ENCODE data around the gene CRADD. TPM values are rescaled to one million over a fixed set of nuclear protein-coding genes. Genes with fewer than 3 reads are reported as not detected.
"Not testable (repeated sequence)": the region's sequence is repeated elsewhere in the genome, so short reads cannot be mapped to it uniquely, and the experiment has no call there.

Gene CRADD
- 14.3 and 18.8 TPM in 2 replicates for total RNA-seq (2014; rRNA removed; shearing (Covaris generic))

- Histone ChIP-seq H3K4me3 (peak within 1 kb of the TSS; percentile 57), H3K9me3 (replicated peaks) (no peaks in the 10 kb centered on the region), H3K27me3 (replicated peaks) (no peaks in the 10 kb centered on the region), H3K4me1 (replicated peaks) (peaks cover 16% of the 10 kb centered on the region), H3K27ac (peak within 1 kb of the TSS; percentile 96), H3K36me3 (no peaks in the 10 kb centered on the region; the same call in 1 of the 2 replicates)
- DNase-seq (ENCODE audit: low read depth in 1 of 2, low spot score in 2 of 2), result peak; percentile 86 to 93
These were observed at the start of gene CRADD for GRCh38 chr12:93677195-93678064. Gene CRADD (plus strand): TSS chr12:93677375.

GRCh38 chr12:93632383-93632782 lies 44.8 kb upstream of the CRADD start:
- Histone ChIP-seq H3K9me3 (replicated peaks) (0 out of 2 replicates have a peak, but pooled peaks cover 2% of the 10 kb centered on the region), H3K4me3 (no peak overlapping the region), H3K27ac (no peak overlapping the region), H3K27me3 (replicated peaks) (no peaks in the 10 kb centered on the region), H3K36me3 (no peaks in the 10 kb centered on the region), H3K4me1 (replicated peaks) (no peaks in the 10 kb centered on the region)
- DNase-seq (ENCODE audit: low read depth in 1 of 2, low spot score in 2 of 2), result no peak

- Histone ChIP-seq H3K27ac (no peak overlapping the region), H3K4me3 (no peak overlapping the region)
These were observed 42.8 kb upstream of the CRADD start for GRCh38 chr12:93634416-93634815.

DNA sequence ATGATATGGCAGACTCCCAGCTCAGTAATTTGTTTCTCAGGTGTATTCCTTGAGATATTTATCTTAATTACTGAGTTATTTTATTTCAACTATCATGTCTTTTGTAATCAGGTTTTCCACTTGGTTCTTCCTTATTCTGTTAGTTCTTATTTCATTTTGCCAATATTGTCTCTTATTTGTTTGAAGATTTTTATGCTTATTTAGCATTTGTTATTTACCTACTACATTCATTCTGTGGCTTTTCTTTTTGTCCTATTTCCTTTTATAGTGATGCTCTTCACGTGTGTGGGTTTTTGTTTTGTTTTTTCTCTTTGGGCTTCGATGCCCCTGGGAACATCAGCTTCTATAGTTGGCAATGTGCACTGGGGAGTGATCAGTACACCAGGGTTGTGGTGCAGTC lies 40.5 kb upstream of the CRADD start:
- no peak overlapping the region for H3K27ac ChIP-seq
- DNase-seq (ENCODE audit: low read depth in 1 of 2, low spot score in 2 of 2), result no peak

More at GRCh38 chr12:93634416-93634815, 42.8 kb upstream of the CRADD start:
- Histone ChIP-seq H3K27me3 (replicated peaks) (no peaks in the 10 kb centered on the region), H3K36me3 (no peaks in the 10 kb centered on the region), H3K9me3 (replicated peaks) (0 out of 2 replicates have a peak, but pooled peaks cover 2% of the 10 kb centered on the region), H3K4me1 (replicated peaks) (peaks cover 4% of the 10 kb centered on the region; the same call in 1 of the 2 replicates)
- no peak for DNase-seq (ENCODE audit: low read depth in 1 of 2, low spot score in 2 of 2)

DNA sequence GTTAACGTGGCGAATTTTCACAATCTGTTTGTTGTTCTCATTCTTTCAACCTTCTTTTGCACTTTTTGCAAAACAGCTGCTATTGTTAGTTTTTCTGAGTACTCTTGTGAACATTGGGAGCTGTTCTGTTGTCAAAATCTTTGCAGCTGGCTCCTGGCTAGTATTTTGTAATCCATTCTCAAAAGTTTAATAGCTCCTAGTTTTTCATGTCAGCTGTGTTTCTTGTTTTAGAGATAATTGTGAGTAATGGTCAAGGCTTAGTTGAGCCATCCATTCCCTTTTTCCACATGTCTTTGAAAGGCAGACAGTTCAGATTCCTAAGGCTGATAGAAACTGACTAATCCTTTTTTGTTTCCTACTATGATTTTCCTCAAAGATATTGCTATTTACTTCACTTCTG lies 39.1 kb upstream of the CRADD start:
- H3K36me3 ChIP-seq, result no peaks in the 10 kb centered on the region
- no peak for DNase-seq (ENCODE audit: low read depth in 1 of 2, low spot score in 2 of 2)
- no peaks in the 10 kb centered on the region for H3K9me3 ChIP-seq (replicated peaks)
- no peak overlapping the region for H3K4me3 ChIP-seq
- no peak overlapping the region for H3K27ac ChIP-seq
- H3K27me3 ChIP-seq (replicated peaks), result no peaks in the 10 kb centered on the region
- peaks cover 4% of the 10 kb centered on the region; the same call in 1 of the 2 replicates for H3K4me1 ChIP-seq (replicated peaks)

More for the DNA sequence above, 40.5 kb upstream of the CRADD start:
- peaks cover 4% of the 10 kb centered on the region; the same call in 1 of the 2 replicates for H3K4me1 ChIP-seq (replicated peaks)
- no peaks in the 10 kb centered on the region for H3K36me3 ChIP-seq
- no peak overlapping the region for H3K4me3 ChIP-seq
- 0 out of 2 replicates have a peak, but pooled peaks cover 2% of the 10 kb centered on the region for H3K9me3 ChIP-seq (replicated peaks)
- H3K27me3 ChIP-seq (replicated peaks), result no peaks in the 10 kb centered on the region

DNA sequence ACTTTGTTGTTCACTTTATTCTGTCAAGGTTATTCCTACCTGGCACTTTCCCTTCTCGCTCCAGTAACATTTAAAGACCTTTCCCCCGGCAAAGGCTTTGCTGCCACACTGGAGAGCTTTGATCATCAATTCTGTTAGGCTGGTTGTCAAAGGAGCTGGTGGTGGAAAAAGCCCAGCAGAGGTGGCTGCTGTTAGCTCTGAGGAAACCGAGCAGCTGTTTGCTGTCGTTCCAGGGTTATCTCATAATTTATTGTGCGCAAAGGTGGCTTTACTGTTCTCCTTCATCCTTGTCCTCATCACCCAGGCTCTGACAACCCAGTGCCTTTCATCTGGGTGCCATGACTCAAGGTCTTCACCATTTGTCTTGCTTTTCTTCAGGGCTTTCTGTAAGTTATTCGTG lies 38.2 kb upstream of the CRADD start:
- no peak for DNase-seq (ENCODE audit: low read depth in 1 of 2, low spot score in 2 of 2)
- no peaks in the 10 kb centered on the region for H3K36me3 ChIP-seq
- H3K4me1 ChIP-seq (replicated peaks), result peaks cover 4% of the 10 kb centered on the region; the same call in 1 of the 2 replicates
- no peak overlapping the region for H3K4me3 ChIP-seq
- no peaks in the 10 kb centered on the region for H3K27me3 ChIP-seq (replicated peaks)
- H3K9me3 ChIP-seq (replicated peaks), result no peaks in the 10 kb centered on the region
- no peak overlapping the region for H3K27ac ChIP-seq

DNA sequence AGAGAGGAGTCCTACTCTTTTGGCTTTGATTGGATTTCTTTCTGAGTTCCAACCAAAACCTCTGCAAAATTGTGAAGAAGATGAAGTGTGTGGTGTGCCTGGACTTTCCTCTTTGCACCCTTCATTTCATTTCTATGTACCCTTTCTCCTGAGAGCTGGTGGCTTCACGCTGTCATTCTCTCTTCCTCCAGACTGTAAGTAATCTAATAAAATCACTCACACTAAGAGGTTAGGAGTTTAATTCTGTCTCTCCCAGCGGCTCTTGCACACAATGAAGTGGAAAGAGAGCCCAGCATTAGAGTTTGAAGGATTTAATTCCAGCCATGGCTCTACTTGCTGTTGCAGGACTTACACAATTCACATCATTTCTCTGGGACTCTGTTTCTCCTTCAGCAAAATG lies 37.8 kb upstream of the CRADD start:
- Histone ChIP-seq H3K27ac (no peak overlapping the region), H3K4me3 (no peak overlapping the region), H3K4me1 (replicated peaks) (peaks cover 4% of the 10 kb centered on the region; the same call in 1 of the 2 replicates), H3K27me3 (replicated peaks) (no peaks in the 10 kb centered on the region), H3K9me3 (replicated peaks) (no peaks in the 10 kb centered on the region), H3K36me3 (no peaks in the 10 kb centered on the region)
- no peak for DNase-seq (ENCODE audit: low read depth in 1 of 2, low spot score in 2 of 2)

DNA sequence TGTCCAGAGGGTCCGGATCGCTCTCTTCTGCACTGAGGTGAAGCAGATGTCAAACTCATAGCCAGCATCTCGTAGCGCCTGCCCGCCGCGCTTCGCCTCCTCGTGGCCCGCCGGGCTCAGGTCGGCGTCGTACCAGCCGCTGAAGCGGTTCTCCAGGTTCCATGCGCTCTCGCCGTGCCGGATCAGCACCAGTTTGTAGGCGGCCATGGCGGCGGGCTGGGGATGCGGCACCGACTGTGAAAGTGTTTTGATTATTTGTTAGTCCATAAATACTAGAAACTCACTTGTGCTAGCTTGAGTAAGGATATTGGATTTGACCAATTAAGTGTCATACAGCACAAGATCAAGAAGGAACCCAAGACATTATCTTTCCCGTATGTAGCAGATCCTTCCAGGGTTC lies 35.8 kb upstream of the CRADD start:
- not testable (repeated sequence) for H3K27ac ChIP-seq; H3K4me3 ChIP-seq; H3K9me3 ChIP-seq (replicated peaks); H3K36me3 ChIP-seq; H3K4me1 ChIP-seq (replicated peaks); DNase-seq (ENCODE audit: low read depth in 1 of 2, low spot score in 2 of 2); H3K27me3 ChIP-seq (replicated peaks)

DNA sequence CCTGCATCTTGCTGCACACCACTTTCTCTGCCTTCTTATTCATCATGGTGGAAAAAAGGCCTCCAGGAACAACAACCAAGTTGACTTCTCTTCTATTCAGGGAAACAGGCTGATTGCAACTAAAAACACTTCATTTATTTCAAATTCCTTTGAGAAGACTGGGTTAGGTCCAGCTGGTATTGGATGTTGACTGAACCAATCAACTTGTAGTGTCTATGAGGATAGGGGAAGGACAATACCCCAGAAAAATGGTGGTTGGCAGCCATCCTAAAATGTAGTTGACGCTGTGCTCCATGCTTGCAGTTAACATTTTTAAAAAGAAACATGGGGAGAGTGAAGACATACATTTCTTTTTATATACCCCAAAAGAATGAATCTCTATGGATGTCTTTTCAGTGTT lies 34.4 kb upstream of the CRADD start:
- H3K9me3 ChIP-seq (replicated peaks), result no peaks in the 10 kb centered on the region
- H3K4me3 ChIP-seq, result no peak overlapping the region
- no peak for DNase-seq (ENCODE audit: low read depth in 1 of 2, low spot score in 2 of 2)

GRCh38 chr12:93645702-93646101 lies 31.5 kb upstream of the CRADD start:
- Histone ChIP-seq H3K4me3 (no peak overlapping the region), H3K36me3 (no peaks in the 10 kb centered on the region), H3K4me1 (replicated peaks) (no peaks in the 10 kb centered on the region), H3K27ac (no peak overlapping the region), H3K27me3 (replicated peaks) (no peaks in the 10 kb centered on the region), H3K9me3 (replicated peaks) (no peaks in the 10 kb centered on the region)
- peak in 1 of 2 experiments; percentile 27 for DNase-seq (ENCODE audit: low read depth in 1 of 2, low spot score in 2 of 2)

More for the DNA sequence above, 34.4 kb upstream of the CRADD start:
- no peak overlapping the region for H3K27ac ChIP-seq
- no peaks in the 10 kb centered on the region for H3K36me3 ChIP-seq
- H3K4me1 ChIP-seq (replicated peaks), result peaks cover 4% of the 10 kb centered on the region; the same call in 1 of the 2 replicates
- H3K27me3 ChIP-seq (replicated peaks), result no peaks in the 10 kb centered on the region

GRCh38 chr12:93650626-93651025 lies 26.5 kb upstream of the CRADD start:
- H3K4me3 ChIP-seq, result no peak overlapping the region
- no peaks in the 10 kb centered on the region for H3K9me3 ChIP-seq (replicated peaks)
- H3K27me3 ChIP-seq (replicated peaks), result no peaks in the 10 kb centered on the region
- H3K4me1 ChIP-seq (replicated peaks), result no peaks in the 10 kb centered on the region
- no peaks in the 10 kb centered on the region for H3K36me3 ChIP-seq
- no peak overlapping the region for H3K27ac ChIP-seq
- no peak for DNase-seq (ENCODE audit: low read depth in 1 of 2, low spot score in 2 of 2)

- no peak for DNase-seq (ENCODE audit: low read depth in 1 of 2, low spot score in 2 of 2)
- H3K27me3 ChIP-seq (replicated peaks), result no peaks in the 10 kb centered on the region
- no peak overlapping the region for H3K27ac ChIP-seq
- no peak overlapping the region for H3K4me3 ChIP-seq
- no peaks in the 10 kb centered on the region for H3K9me3 ChIP-seq (replicated peaks)
- no peaks in the 10 kb centered on the region for H3K36me3 ChIP-seq
- H3K4me1 ChIP-seq (replicated peaks), result no peaks in the 10 kb centered on the region
These were observed 24.1 kb upstream of the CRADD start for GRCh38 chr12:93653079-93653478.

DNA sequence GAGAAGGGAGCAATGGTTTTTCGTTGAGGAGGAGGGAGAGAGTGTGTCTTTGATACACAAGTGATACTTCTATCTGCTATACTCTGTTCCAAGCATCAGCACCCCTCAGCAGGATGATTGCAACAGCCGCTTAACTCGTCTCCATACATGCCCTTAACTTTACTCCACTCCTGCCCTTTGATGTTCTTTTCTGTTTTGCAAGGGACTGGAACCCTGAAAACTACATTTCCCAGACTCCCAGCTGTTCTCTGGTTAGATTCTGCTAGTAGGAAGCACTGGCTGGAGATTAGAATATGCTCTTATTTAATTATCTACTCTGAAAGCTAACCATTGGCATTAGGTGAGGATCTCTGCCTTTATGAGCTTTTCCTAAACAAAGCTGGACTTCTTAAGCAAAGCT lies 23.5 kb upstream of the CRADD start:
- no peaks in the 10 kb centered on the region for H3K4me1 ChIP-seq (replicated peaks)
- no peak overlapping the region for H3K4me3 ChIP-seq
- no peaks in the 10 kb centered on the region for H3K27me3 ChIP-seq (replicated peaks)
- no peak overlapping the region for H3K27ac ChIP-seq
- DNase-seq (ENCODE audit: low read depth in 1 of 2, low spot score in 2 of 2), result no peak
- no peaks in the 10 kb centered on the region for H3K9me3 ChIP-seq (replicated peaks)
- H3K36me3 ChIP-seq, result no peaks in the 10 kb centered on the region

- H3K9me3 ChIP-seq (replicated peaks), result no peaks in the 10 kb centered on the region
- no peaks in the 10 kb centered on the region for H3K4me1 ChIP-seq (replicated peaks)
- H3K36me3 ChIP-seq, result no peaks in the 10 kb centered on the region
- no peak overlapping the region for H3K4me3 ChIP-seq
- no peak for DNase-seq (ENCODE audit: low read depth in 1 of 2, low spot score in 2 of 2)
- no peak overlapping the region for H3K27ac ChIP-seq
- H3K27me3 ChIP-seq (replicated peaks), result no peaks in the 10 kb centered on the region
These were observed 22.8 kb upstream of the CRADD start for GRCh38 chr12:93654421-93654820.

All from SJSA1 (cell line).